A549 (cell line): ENCODE measurements around the gene GNAT2. TPM values are rescaled to one million over a fixed set of nuclear protein-coding genes. Genes with fewer than 3 reads are reported as not detected.
A peak's percentile ranks its signal among the peaks of the same experiment; 100 is the strongest.

Source experiments
- ATAC-seq, 2 experiments: fragments of 200-7000 bp in 1 of 2; fragments of >200 bp in 1 of 2; cut with Nextera tagmentation in 1 of 2; cut with Tn5 transposase in 1 of 2; 3 replicates each; pipeline versions ENCODE4 v1.8.0 to v1.9.1; 2018 to 2020; ENCODE audit warnings: mild to moderate bottlenecking in 1 of 2, moderate library complexity in 1 of 2
- CTCF ChIA-PET: fragments of 300-600 bp; sonication (Branson Sonifier 250); formaldehyde crosslinking; extraction: SDS; loops from one replicate; lab custom pipeline; 2021; ENCODE audit warnings: antibody characterized with exemption, inconsistent platforms; lab: Yijun Ruan, JAX
- POLR2A ChIA-PET: fragments of 350-600 bp; formaldehyde crosslinking; extraction: SDS; loops from one replicate; lab custom pipeline; 2021; ENCODE audit warnings: antibody characterized with exemption, inconsistent platforms; lab: Yijun Ruan, JAX
- DNase-seq, 2 experiments: peaks; one replicate each; pipeline versions ENCODE4 v3.0.0 to v3.0.0-alpha.2; 2011 to 2016; ENCODE audit warnings: low read depth in 1 of 2, low spot score in 1 of 2
- FAIRE-seq: peaks from 2 replicates; lab custom pipeline; 2011; peaks lifted over from hg19 to GRCh38; lab: Jason Lieb, UNC
- H3K27ac ChIP-seq, 2 experiments: fragments of >200 bp; sonication (Bioruptor Twin); formaldehyde crosslinking; 3 replicates each; pipeline ENCODE4 v1.5.1; 2016 to 2017
- H3K4me1 ChIP-seq: fragments of >200 bp; sonication (Bioruptor Twin); formaldehyde crosslinking; 3 replicates; pipeline ENCODE4 v1.6.1; 2016
- H3K4me2 ChIP-seq: fragments of >200 bp; sonication (Bioruptor Twin); formaldehyde crosslinking; 3 replicates; pipeline ENCODE4 v1.6.1; 2016
- H3K4me3 ChIP-seq: fragments of >200 bp; sonication (Bioruptor Twin); formaldehyde crosslinking; 3 replicates; pipeline ENCODE4 v1.5.1; 2016
- H3K9me3 ChIP-seq: fragments of >200 bp; sonication (Bioruptor Twin); formaldehyde crosslinking; 3 replicates; pipeline ENCODE4 v1.6.1; 2016
- CBX2 ChIP-seq: fragments of 200-600 bp; sonication (generic); IDR thresholded peaks from 2 replicates; pipeline ENCODE4 v1.6.1; 2016; ENCODE audit warnings: low read depth, mild to moderate bottlenecking, borderline replicate concordance
- CHD2 ChIP-seq: fragments of 150-350 bp; IDR thresholded peaks from 2 replicates; pipeline ENCODE4 v1.6.1; 2014; ENCODE audit warnings: low read length; ENCODE audit not compliant: partially characterized antibody
- CTCF ChIP-seq: fragments of >200 bp; sonication (Bioruptor Twin); formaldehyde crosslinking; IDR thresholded peaks from 3 replicates; pipeline ENCODE4 v1.5.1; 2016
- JUN ChIP-seq, 2 experiments: fragments of >200 bp; sonication (Bioruptor Twin); formaldehyde crosslinking; IDR thresholded peaks; 2 replicates in 1 of 2; 3 replicates in 1 of 2; pipeline ENCODE4 v1.6.1; 2016 to 2017
- MAFK ChIP-seq: fragments of 450-650 bp; IDR thresholded peaks from 2 replicates; pipeline ENCODE4 v1.6.1; 2014; ENCODE audit not compliant: partially characterized antibody
- MYC ChIP-seq: IDR thresholded peaks from 2 replicates; pipeline ENCODE4 v1.6.1; 2012; ENCODE audit warnings: mild to moderate bottlenecking, inconsistent platforms, low read length, improper control_type of control experiment, borderline replicate concordance
- RAD21 ChIP-seq, 2 experiments: fragments of >200 bp in 1 of 2; sonication (Bioruptor Twin) in 1 of 2; formaldehyde crosslinking in 1 of 2; IDR thresholded peaks in 1 of 2; conservative IDR thresholded peaks in 1 of 2; 2 replicates in 1 of 2; 3 replicates in 1 of 2; pipeline ENCODE4 v1.6.1; 2012 to 2018; ENCODE audit warnings: inconsistent platforms in 1 of 2
- RARB ChIP-seq: fragments of 250-450 bp; sonication (Bioruptor Pico); IDR thresholded peaks from 2 replicates; pipeline ENCODE4 v1.8.0; 2021; ENCODE audit warnings: mild to moderate bottlenecking, moderate library complexity
- REST ChIP-seq: fragments of 200-600 bp; sonication (generic); IDR thresholded peaks from 2 replicates; pipeline ENCODE4 v1.6.1; 2016; ENCODE audit warnings: antibody characterized with exemption, mild to moderate bottlenecking, moderate library complexity
- USF2 ChIP-seq: fragments of 450-650 bp; IDR thresholded peaks from 2 replicates; pipeline ENCODE4 v1.6.1; 2014; ENCODE audit warnings: antibody characterized with exemption
- ZC3H11A ChIP-seq: fragments of 450-650 bp; IDR thresholded peaks from 2 replicates; pipeline ENCODE4 v1.6.1; 2014; ENCODE audit warnings: antibody characterized with exemption, mild to moderate bottlenecking
- WGBS: methylation state at CpG from one replicate; pipeline ENCODE4 v1.1.6; 2017; ENCODE audit errors: missing lambda C conversion rate; 5-methylcytosine and 5-hydroxymethylcytosine counted together
- polyA plus RNA-seq, 4 experiments: library from polyadenylated mRNA; depleted of rRNA in 3 of 4; stranded (reverse); fragments of >200 nt; fragmentation: RNase III in 1 of 4; extraction: RNeasy Plus Mini Kit Qiagen cat#74134 plus additional on column Dnase treatment in 1 of 4; gene quantifications; 2 replicates in 3 of 4; 3 replicates in 1 of 4; pipeline ENCODE4 v1.2.3, GENCODE V29; 2011 to 2017
- TF ChIP-seq, protein P1 (sequence below): IDR thresholded peaks from 2 replicates; pipeline ENCODE4 v1.6.1; 2012
- TF ChIP-seq, protein P2 (sequence below): fragments of >200 bp; sonication (Bioruptor Twin); formaldehyde crosslinking; IDR thresholded peaks from 3 replicates; pipeline ENCODE4 v1.6.1; 2016

GNAT2 gene
- polyA plus RNA-seq, 2 of the 4 experiments (the other 2 are of a cell fraction) = 0.16 to 0.25 TPM

DNA sequence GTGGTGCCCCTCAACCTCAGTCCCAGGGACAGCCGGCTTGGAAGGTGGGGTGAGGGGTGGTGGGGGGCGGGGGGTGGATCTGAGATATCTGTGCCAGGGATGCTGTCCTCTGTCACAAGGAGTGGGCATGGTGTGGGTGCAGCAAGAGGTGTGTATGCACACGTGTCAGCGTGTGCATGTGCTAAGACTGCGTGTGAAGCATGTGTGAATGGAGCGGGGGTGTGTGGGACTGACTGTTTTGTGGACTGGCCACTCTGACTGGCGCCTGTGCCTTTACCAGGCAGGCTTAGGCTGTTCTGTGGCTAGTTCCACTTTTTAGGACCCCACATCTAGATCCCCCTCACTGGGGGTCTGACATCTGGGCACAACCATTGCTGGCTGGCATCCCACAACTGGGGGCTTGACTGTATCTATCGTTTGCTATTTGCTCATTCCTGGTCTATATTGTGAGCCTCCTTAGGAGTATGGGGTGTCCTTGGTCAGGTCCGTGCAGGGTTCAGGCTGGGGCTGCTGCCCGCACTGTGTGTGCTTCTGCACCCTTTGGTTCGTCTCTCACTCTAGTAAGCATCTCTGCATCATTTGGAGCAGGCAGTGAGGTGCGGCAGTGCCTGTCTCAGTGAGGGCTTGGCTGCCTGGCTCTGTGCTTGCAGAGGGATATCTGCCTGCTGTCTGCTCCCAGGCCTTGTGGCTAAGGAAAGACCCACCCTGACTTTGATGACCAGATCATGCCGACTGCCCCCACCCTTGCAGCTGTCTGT lies 2.1 kb upstream of the GNAT2 start (continued):
- TF ChIP-seq REST = no peak
- TF ChIP-seq, protein P1, sequence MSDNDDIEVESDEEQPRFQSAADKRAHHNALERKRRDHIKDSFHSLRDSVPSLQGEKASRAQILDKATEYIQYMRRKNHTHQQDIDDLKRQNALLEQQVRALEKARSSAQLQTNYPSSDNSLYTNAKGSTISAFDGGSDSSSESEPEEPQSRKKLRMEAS = no peak
- no peak for TF ChIP-seq CTCF
- no peak for TF ChIP-seq RARB (CRISPR knock-in tag)
- no peak for TF ChIP-seq CBX2

DNA sequence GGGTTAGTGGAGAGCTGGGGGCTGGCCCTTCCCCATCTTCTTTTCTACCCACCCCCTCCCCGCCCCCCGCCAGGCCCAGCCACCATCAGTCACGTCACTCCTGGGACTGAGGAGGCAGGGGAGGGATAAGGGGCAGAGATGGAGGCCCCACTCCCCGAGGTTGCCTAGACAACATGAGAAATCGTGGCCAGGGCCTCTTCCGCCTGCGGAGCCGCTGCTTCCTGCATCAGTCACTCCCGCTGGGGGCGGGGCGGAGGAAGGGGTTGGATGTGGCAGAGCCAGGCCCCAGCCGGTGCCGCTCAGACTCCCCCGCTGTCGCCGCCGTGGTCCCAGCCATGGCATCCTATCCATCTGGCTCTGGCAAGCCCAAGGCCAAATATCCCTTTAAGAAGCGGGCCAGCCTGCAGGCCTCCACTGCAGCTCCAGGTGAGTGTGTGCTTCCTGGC lies 1.4 kb upstream of the GNAT2 start:
- FAIRE-seq = no peak
- DNase-seq = peak; percentile 87 to 92
- WGBS = 0% methylated on average over 1 of the region's 18 CpGs

DNA sequence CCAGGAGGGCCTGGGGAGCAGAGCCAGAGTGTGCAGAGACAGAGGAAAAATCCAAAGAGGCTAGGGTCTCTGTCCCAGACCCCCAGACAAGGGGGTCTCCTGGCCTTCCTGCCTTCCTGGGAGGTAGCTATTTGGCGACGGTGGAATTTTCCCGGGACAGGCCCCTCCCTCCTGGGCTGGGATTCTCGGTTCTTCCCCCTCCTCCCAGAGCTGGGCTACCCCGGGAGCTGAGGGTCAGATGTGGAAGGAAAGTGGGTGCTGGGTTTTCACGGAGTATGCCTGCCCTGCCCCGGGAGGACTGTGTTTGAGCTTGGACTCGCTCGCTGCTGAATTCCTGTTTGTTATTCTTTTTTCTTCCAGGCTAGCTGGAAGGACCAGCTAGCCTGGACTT lies 980 bp upstream of the GNAT2 start:
- H3K4me2 ChIP-seq = peak overlapping the region; percentile 89
- peak; percentile 63 to 67 for ATAC-seq
- 0% methylated on average over 8 of the region's 9 CpGs for WGBS
- FAIRE-seq = no peak
- H3K4me3 ChIP-seq = peak overlapping the region; percentile 90
- H3K4me1 ChIP-seq = peaks cover 31% of the 10 kb centered on the region
- DNase-seq = peak; percentile 37 to 69
- H3K27ac ChIP-seq = peak overlapping the region; percentile 93 to 98
- TF ChIP-seq RAD21 (conservative IDR thresholded peaks at IDR 0.05 in 1 of 2, IDR thresholded peaks at IDR 0.05 in 1 of 2) = no peak
- TF ChIP-seq RARB (CRISPR knock-in tag) = no peak
- no peak for TF ChIP-seq ZC3H11A
- no peak for TF ChIP-seq MAFK
- no peak for TF ChIP-seq USF2
- TF ChIP-seq, protein P2, sequence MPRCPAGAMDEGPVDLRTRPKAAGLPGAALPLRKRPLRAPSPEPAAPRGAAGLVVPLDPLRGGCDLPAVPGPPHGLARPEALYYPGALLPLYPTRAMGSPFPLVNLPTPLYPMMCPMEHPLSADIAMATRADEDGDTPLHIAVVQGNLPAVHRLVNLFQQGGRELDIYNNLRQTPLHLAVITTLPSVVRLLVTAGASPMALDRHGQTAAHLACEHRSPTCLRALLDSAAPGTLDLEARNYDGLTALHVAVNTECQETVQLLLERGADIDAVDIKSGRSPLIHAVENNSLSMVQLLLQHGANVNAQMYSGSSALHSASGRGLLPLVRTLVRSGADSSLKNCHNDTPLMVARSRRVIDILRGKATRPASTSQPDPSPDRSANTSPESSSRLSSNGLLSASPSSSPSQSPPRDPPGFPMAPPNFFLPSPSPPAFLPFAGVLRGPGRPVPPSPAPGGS = no peak
- TF ChIP-seq JUN (IDR thresholded peaks at IDR 0.05) = no peak
- TF ChIP-seq, all 56 proteins: peak for 0
- ChIA-PET POLR2A (interaction anchor here (1.4 to 2.2 kb wide), 2 partner anchors 16 to 72 kb away, joined by 3 to 27 read pairs; partner anchors contain the start of gene GNAI3), CTCF (interaction anchor here (0.8 to 1.2 kb wide), 4 partner anchors 9 to 343 kb away, joined by 3 to 5 read pairs (median 3); partner anchors contain the start of gene GNAI3)
- no peaks in the 10 kb centered on the region for H3K9me3 ChIP-seq

More for the DNA sequence above, 1.4 kb upstream of the GNAT2 start:
- Histone ChIP-seq H3K4me3 (peak overlapping the region; percentile 90), H3K27ac (peak overlapping the region; percentile 93 to 98), H3K9me3 (no peaks in the 10 kb centered on the region), H3K4me1 (peaks cover 31% of the 10 kb centered on the region), H3K4me2 (peak overlapping the region; percentile 89)
- ChIA-PET POLR2A (interaction anchor here (1.4 to 2.2 kb wide), 2 partner anchors 16 to 72 kb away, joined by 3 to 27 read pairs; partner anchors contain the start of gene GNAI3), CTCF (interaction anchor here (0.8 to 1.2 kb wide), 3 partner anchors 8 to 343 kb away, joined by 3 to 5 read pairs (median 3); partner anchors contain the start of gene GNAI3)
- peak; percentile 82 to 88 for ATAC-seq
- TF ChIP-seq CHD2 (no peak), JUN (IDR thresholded peaks at IDR 0.05) (0 out of 5 replicates have a peak, but pooled peaks of 1 of the 2 experiments have one; percentile 29), MYC (0 out of 2 replicates have a peak, but pooled peaks have one; percentile 27)
